Measurements from ENCODE around the gene FOXJ3.

The FOXJ3 gene

GRCh38 chr1:42172381-42173133, 162.5 kb downstream of the FOXJ3 start:
- DNase-seq (ENCODE audit: low read depth): no peak
- TF ChIP-seq CTCF (conservative IDR thresholded peaks at IDR 0.05; ENCODE audit: control insufficient read depth, insufficient read depth, low read depth, low read length): no peak

GRCh38 chr1:42171679-42172266, 163.3 kb downstream of the FOXJ3 start:
- no peak overlapping the region for H3K4me3 ChIP-seq (ENCODE audit: control insufficient read depth, low read depth, low read length)
- no peak for TF ChIP-seq CTCF (conservative IDR thresholded peaks at IDR 0.05; ENCODE audit: control insufficient read depth, insufficient read depth, low read depth, low read length)
- DNase-seq (ENCODE audit: low read depth): no peak

More at GRCh38 chr1:42172381-42173133, 162.5 kb downstream of the FOXJ3 start:
- H3K4me3 ChIP-seq (ENCODE audit: control insufficient read depth, low read depth, low read length): no peak overlapping the region

GRCh38 chr1:42170779-42171621, 164.0 kb downstream of the FOXJ3 start:
- no peak for DNase-seq (ENCODE audit: low read depth)
- H3K4me3 ChIP-seq (ENCODE audit: control insufficient read depth, low read depth, low read length): no peak overlapping the region
- TF ChIP-seq CTCF (conservative IDR thresholded peaks at IDR 0.05; ENCODE audit: control insufficient read depth, insufficient read depth, low read depth, low read length): no peak

GRCh38 chr1:42168763-42169162, 166.3 kb downstream of the FOXJ3 start:
- DNase-seq (ENCODE audit: low read depth): no peak
- no peak overlapping the region for H3K4me3 ChIP-seq (ENCODE audit: control insufficient read depth, low read depth, low read length)
- no peak for TF ChIP-seq CTCF (conservative IDR thresholded peaks at IDR 0.05; ENCODE audit: control insufficient read depth, insufficient read depth, low read depth, low read length)

GRCh38 chr1:42168391-42168670, 166.7 kb downstream of the FOXJ3 start:
- no peak overlapping the region for H3K4me3 ChIP-seq (ENCODE audit: control insufficient read depth, low read depth, low read length)
- DNase-seq (ENCODE audit: low read depth): no peak
- TF ChIP-seq CTCF (conservative IDR thresholded peaks at IDR 0.05; ENCODE audit: control insufficient read depth, insufficient read depth, low read depth, low read length): no peak

GRCh38 chr1:42167611-42168390, 167.2 kb downstream of the FOXJ3 start:
- no peak for TF ChIP-seq CTCF (conservative IDR thresholded peaks at IDR 0.05; ENCODE audit: control insufficient read depth, insufficient read depth, low read depth, low read length)
- no peak overlapping the region for H3K4me3 ChIP-seq (ENCODE audit: control insufficient read depth, low read depth, low read length)
- DNase-seq (ENCODE audit: low read depth): no peak

All from fibroblast of mammary gland (primary cell).